ENCODE measurements around the gene CCNJL. TPM values are rescaled to one million over a fixed set of nuclear protein-coding genes. Genes with fewer than 3 reads are reported as not detected.

Gene CCNJL
- total and polyA plus RNA-seq, 2 of the 8 experiments (the other 6 are each of a cell fraction or from before 2014, with no cell fraction given): 34.6 to 44.7 TPM

GRCh38 chr5:160342413-160342941 lies 30.1 kb upstream of the CCNJL start (continued):
- TF ChIP-seq CHD7 (IDR thresholded peaks at IDR 0.05; ENCODE audit: insufficient replicate concordance, low read length): no peak
- TF ChIP-seq KDM5A (IDR thresholded peaks at IDR 0.05; ENCODE audit: low read length): no peak
- TF ChIP-seq MAX (IDR thresholded peaks at IDR 0.05): no peak
- no peak for TF ChIP-seq TBP (IDR thresholded peaks at IDR 0.05; ENCODE audit: low read depth, low read length)
- TF ChIP-seq PHF8 (conservative IDR thresholded peaks at IDR 0.05; ENCODE audit: low read depth, low read length): no peak
- no peak for TF ChIP-seq CEBPB (IDR thresholded peaks at IDR 0.05; ENCODE audit: low read depth, low read length)
- TF ChIP-seq BACH1 (IDR thresholded peaks at IDR 0.05; ENCODE audit: low read length): no peak
- TF ChIP-seq ZNF274 (IDR thresholded peaks at IDR 0.05; ENCODE audit: borderline replicate concordance, extremely low read depth, low read length): no peak
- TF ChIP-seq YY1 (IDR thresholded peaks at IDR 0.05; ENCODE audit: low read depth, low read length): no peak
- TF ChIP-seq JUN (IDR thresholded peaks at IDR 0.05; ENCODE audit: low read depth, low read length): no peak

Data from H1 (cell line).